Fibroblast of lung (primary cell): ENCODE data around the gene TMEM198.

Source experiments
- EZH2 ChIP-seq: IDR thresholded peaks from 2 replicates; pipeline ENCODE4 v1.5.1; 2012; ENCODE audit warnings: low read length, control low read depth, mild to moderate bottlenecking; ENCODE audit errors: missing control alignments
- TF ChIP-seq, protein P1 (sequence below), 2 donors: IDR thresholded peaks in 1 of 2; conservative IDR thresholded peaks in 1 of 2; 1 replicate in 1 of 2; 2 replicates in 1 of 2; pipeline ENCODE4 v1.5.1; 2011 to 2012; ENCODE audit warnings: low read length in 2 of 2, control low read depth in 1 of 2, inconsistent platforms in 1 of 2, low read depth in 1 of 2, mild to moderate bottlenecking in 1 of 2

DNA sequence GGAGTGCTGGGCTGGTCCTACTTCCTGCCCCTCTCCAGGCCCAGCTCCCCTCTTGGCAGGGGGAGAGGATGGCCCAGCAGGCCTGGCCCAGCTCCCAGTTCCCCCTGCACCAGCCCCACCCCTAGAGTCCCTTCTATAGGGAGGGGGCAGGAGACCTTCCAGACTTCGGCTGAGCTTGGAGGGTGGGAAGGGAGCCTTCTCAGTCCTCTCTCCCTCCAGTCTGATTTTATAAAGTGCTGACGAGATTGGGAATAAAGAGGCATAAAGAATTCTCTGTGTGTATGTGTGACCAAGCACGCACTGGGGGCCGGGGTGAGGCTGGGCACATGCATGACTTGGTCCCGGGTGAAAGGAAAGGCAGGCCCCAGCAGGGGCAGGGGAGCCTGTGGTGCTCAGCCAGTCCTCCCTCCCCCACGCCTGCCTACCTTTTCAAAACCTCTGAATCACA, 5.3 kb upstream of the TMEM198 start:
- TF ChIP-seq, protein P1, sequence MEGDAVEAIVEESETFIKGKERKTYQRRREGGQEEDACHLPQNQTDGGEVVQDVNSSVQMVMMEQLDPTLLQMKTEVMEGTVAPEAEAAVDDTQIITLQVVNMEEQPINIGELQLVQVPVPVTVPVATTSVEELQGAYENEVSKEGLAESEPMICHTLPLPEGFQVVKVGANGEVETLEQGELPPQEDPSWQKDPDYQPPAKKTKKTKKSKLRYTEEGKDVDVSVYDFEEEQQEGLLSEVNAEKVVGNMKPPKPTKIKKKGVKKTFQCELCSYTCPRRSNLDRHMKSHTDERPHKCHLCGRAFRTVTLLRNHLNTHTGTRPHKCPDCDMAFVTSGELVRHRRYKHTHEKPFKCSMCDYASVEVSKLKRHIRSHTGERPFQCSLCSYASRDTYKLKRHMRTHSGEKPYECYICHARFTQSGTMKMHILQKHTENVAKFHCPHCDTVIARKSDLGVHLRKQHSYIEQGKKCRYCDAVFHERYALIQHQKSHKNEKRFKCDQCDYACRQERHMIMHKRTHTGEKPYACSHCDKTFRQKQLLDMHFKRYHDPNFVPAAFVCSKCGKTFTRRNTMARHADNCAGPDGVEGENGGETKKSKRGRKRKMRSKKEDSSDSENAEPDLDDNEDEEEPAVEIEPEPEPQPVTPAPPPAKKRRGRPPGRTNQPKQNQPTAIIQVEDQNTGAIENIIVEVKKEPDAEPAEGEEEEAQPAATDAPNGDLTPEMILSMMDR (conservative IDR thresholded peaks at IDR 0.05 in 1 of 2, IDR thresholded peaks at IDR 0.05 in 1 of 2; ENCODE audit: low read depth in 1 of 2, low read length in 2 of 2) = no peak
- TF ChIP-seq EZH2 = no peak
